Smooth muscle cell (in vitro differentiated cells): Measurements from ENCODE around the gene DFFA. TPM values are rescaled to one million over a fixed set of nuclear protein-coding genes. Genes with fewer than 3 reads are reported as not detected.

ENCODE experiments used
- DNase-seq: peaks from one replicate; lab custom pipeline; 2025; ENCODE audit not compliant: unreplicated experiment; lab: John Stamatoyannopoulos, UW
- H2AFZ ChIP-seq: fragments of 200-600 bp; sonication (generic); 2 replicates; pipeline ENCODE4 v1.6.0; 2016; ENCODE audit warnings: antibody characterized with exemption, low read depth, mild to moderate bottlenecking
- H3F3A ChIP-seq: fragments of 200-600 bp; sonication (generic); 2 replicates; pipeline ENCODE4 v1.6.0; 2017; ENCODE audit warnings: antibody characterized with exemption, low read depth
- H3K27ac ChIP-seq: fragments of 200-600 bp; sonication (generic); 2 replicates; pipeline ENCODE4 v1.5.1; 2016; ENCODE audit warnings: low read depth, mild to moderate bottlenecking
- H3K27me3 ChIP-seq: fragments of 200-600 bp; sonication (generic); 2 replicates; pipeline ENCODE4 v1.6.1; 2016; ENCODE audit warnings: low read depth, mild to moderate bottlenecking
- H3K36me3 ChIP-seq: fragments of 200-600 bp; sonication (generic); 2 replicates; pipeline ENCODE4 v1.5.1; 2016; ENCODE audit warnings: low read depth
- H3K4me1 ChIP-seq: fragments of 200-600 bp; sonication (generic); 2 replicates; pipeline ENCODE4 v1.5.1; 2016; ENCODE audit warnings: low read depth
- H3K4me2 ChIP-seq: fragments of 200-600 bp; sonication (generic); 2 replicates; pipeline ENCODE4 v1.6.0; 2016; ENCODE audit warnings: mild to moderate bottlenecking
- H3K4me3 ChIP-seq: fragments of 200-600 bp; sonication (generic); 2 replicates; pipeline ENCODE4 v1.5.1; 2016; ENCODE audit warnings: mild to moderate bottlenecking
- H3K79me2 ChIP-seq: fragments of 200-600 bp; sonication (generic); 2 replicates; pipeline ENCODE4 v1.6.0; 2016; ENCODE audit warnings: low read depth, mild to moderate bottlenecking
- H3K9ac ChIP-seq: fragments of 200-600 bp; sonication (generic); 2 replicates; pipeline ENCODE4 v1.6.0; 2016; ENCODE audit warnings: low read depth
- H3K9me3 ChIP-seq: fragments of 200-600 bp; sonication (generic); replicated peaks from 2 replicates; pipeline ENCODE4 v1.5.1; 2016; ENCODE audit warnings: low read depth
- H4K20me1 ChIP-seq: fragments of 200-600 bp; sonication (generic); 2 replicates; pipeline ENCODE4 v1.6.0; 2016; ENCODE audit warnings: low read depth
- CTCF ChIP-seq: fragments of 200-600 bp; sonication (generic); IDR thresholded peaks from 2 replicates; pipeline ENCODE4 v1.5.1; 2017; ENCODE audit warnings: borderline replicate concordance, mild to moderate bottlenecking, antibody characterized with exemption; ENCODE audit not compliant: insufficient read depth, poor library complexity, severe bottlenecking
- WGBS: methylation state at CpG from one replicate; pipeline ENCODE4 v1.1.7; 2016; ENCODE audit warnings: low lambda C conversion rate; 5-methylcytosine and 5-hydroxymethylcytosine counted together
- polyA plus RNA-seq: library from polyadenylated mRNA; unstranded; fragments of >200 nt; fragmentation: Nextera tagmentation; extraction: Ambion mirVana; gene quantifications from 2 replicates; pipeline ENCODE4 v1.2.1, GENCODE V29; 2016
- total RNA-seq: library from RNA; depleted of rRNA; stranded (reverse); fragments of >200 nt; gene quantifications from 2 replicates; pipeline ENCODE4 v1.2.3, GENCODE V29; 2014

Gene DFFA
- total and polyA plus RNA-seq, 2 experiments from 2014 or later = 27.6 to 30.0 TPM

- Histone ChIP-seq H3K27me3 (no peaks in the 10 kb centered on the region), H3K4me3 (no peak overlapping the region), H3K27ac (no peak overlapping the region), H3K4me1 (peaks cover 5% of the 10 kb centered on the region), H4K20me1 (no peaks in the 10 kb centered on the region), H2AFZ (no peak overlapping the region), H3F3A (no peaks in the 10 kb centered on the region), H3K9ac (no peak overlapping the region), H3K79me2 (no peaks in the 10 kb centered on the region), H3K4me2 (no peak overlapping the region), H3K9me3 (no peaks in the 10 kb centered on the region), H3K36me3 (no peaks in the 10 kb centered on the region)
- no peak for DNase-seq
- TF ChIP-seq CTCF = no peak
- WGBS = 91% methylated on average over 14 of the region's 14 CpGs
Measured at GRCh38 chr1:10432910-10433700, 39.2 kb downstream of the DFFA start.

GRCh38 chr1:10431070-10431730 lies 41.1 kb downstream of the DFFA start:
- DNase-seq = no peak
- H4K20me1 ChIP-seq = no peaks in the 10 kb centered on the region
- WGBS = 29% methylated on average over 30 of the region's 30 CpGs
- H2AFZ ChIP-seq = peak overlapping the region; percentile 91
- H3K4me2 ChIP-seq = peak overlapping the region; percentile 93
- no peaks in the 10 kb centered on the region for H3K27me3 ChIP-seq
- H3K27ac ChIP-seq = peak overlapping the region; percentile 69
- H3K9ac ChIP-seq = peak overlapping the region; percentile 92
- no peaks in the 10 kb centered on the region for H3K9me3 ChIP-seq
- peaks cover 5% of the 10 kb centered on the region for H3K4me1 ChIP-seq
- peak overlapping the region; percentile 82 for H3K4me3 ChIP-seq
- H3K79me2 ChIP-seq = no peaks in the 10 kb centered on the region
- TF ChIP-seq CTCF = no peak
- no peaks in the 10 kb centered on the region for H3F3A ChIP-seq
- no peaks in the 10 kb centered on the region for H3K36me3 ChIP-seq

GRCh38 chr1:10430216-10431069 lies 41.9 kb downstream of the DFFA start, which contains the start of gene CENPS:
TSS of gene CENPS (plus strand) at chr1:10430433. CDS start at chr1:10430518, 85 bp downstream.
- Histone ChIP-seq H3K27ac (peak within 1 kb of the TSS; percentile 69), H3K79me2 (no peaks in the 10 kb centered on the region), H3K27me3 (no peaks in the 10 kb centered on the region), H2AFZ (peak within 1 kb of the TSS; percentile 91), H3K9ac (peak within 1 kb of the TSS; percentile 92), H3K9me3 (no peaks in the 10 kb centered on the region), H3K4me2 (peak within 1 kb of the TSS; percentile 93), H3K4me1 (peaks cover 5% of the 10 kb centered on the region), H3K4me3 (peak within 1 kb of the TSS; percentile 82), H3K36me3 (no peaks in the 10 kb centered on the region), H3F3A (no peaks in the 10 kb centered on the region), H4K20me1 (no peaks in the 10 kb centered on the region)
- DNase-seq = peak; percentile 95
- WGBS = under 1% methylated on average over 82 of the region's 95 CpGs
- peak; percentile 92 for TF ChIP-seq CTCF
